Common myeloid progenitor, CD34-positive (primary cell): ENCODE results near the gene SFXN5.

Source experiments
- CTCF ChIA-PET: fragments of 350-600 bp; sonication (Branson Sonifier 250); formaldehyde crosslinking; loops from one replicate; lab custom pipeline; 2021; ENCODE audit warnings: antibody characterized with exemption; lab: Charles Lee
- POLR2A ChIA-PET: fragments of 350-600 bp; sonication (Branson Sonifier 250); formaldehyde crosslinking; loops from one replicate; lab custom pipeline; 2021; ENCODE audit warnings: antibody characterized with exemption; lab: Charles Lee
- DNase-seq, 3 donors: peaks; one replicate each; pipeline versions ENCODE4 v3.0.0 to v3.0.0-alpha.2; 2013
- H3K27ac ChIP-seq, 2 experiments: 1 replicate in 1 of 2; 2 replicates in 1 of 2; pipeline ENCODE4 v1.7.0; 2013; ENCODE audit warnings: inconsistent platforms in 2 of 2, low read length in 2 of 2, mild to moderate bottlenecking in 2 of 2, low read depth in 1 of 2, moderate library complexity in 1 of 2; ENCODE audit not compliant: severe bottlenecking in 2 of 2, insufficient read depth in 1 of 2, poor library complexity in 1 of 2
- H3K27me3 ChIP-seq, 5 experiments: replicated peaks in 2 of 5; 1 replicate in 3 of 5; 2 replicates in 2 of 5; pipeline versions ENCODE4 v1.6.1 to v1.7.0; 2013; ENCODE audit warnings: low read length in 4 of 5, mild to moderate bottlenecking in 2 of 5, moderate library complexity in 2 of 5, inconsistent platforms in 1 of 5; ENCODE audit not compliant: insufficient read depth in 5 of 5, control insufficient read depth in 4 of 5
- H3K36me3 ChIP-seq, 4 experiments: 1 replicate in 2 of 4; 2 replicates in 2 of 4; pipeline versions ENCODE4 v1.6.1 to v1.7.0; 2013; ENCODE audit warnings: low read length in 3 of 4, control low read depth in 1 of 4, mild to moderate bottlenecking in 1 of 4; ENCODE audit not compliant: control insufficient read depth in 4 of 4, insufficient read depth in 4 of 4
- H3K4me1 ChIP-seq, 4 experiments: 1 replicate in 3 of 4; 2 replicates in 1 of 4; pipeline versions ENCODE4 v1.6.1 to v1.7.1; 2013; ENCODE audit warnings: low read length in 3 of 4, mild to moderate bottlenecking in 3 of 4, control low read depth in 1 of 4, inconsistent platforms in 1 of 4, moderate library complexity in 1 of 4; ENCODE audit not compliant: control insufficient read depth in 4 of 4, insufficient read depth in 4 of 4; ENCODE audit errors: control extremely low read depth in 1 of 4
- H3K4me3 ChIP-seq, 7 experiments: 1 replicate in 4 of 7; 2 replicates in 3 of 7; pipeline versions ENCODE4 v1.5.1 to v1.7.0; 2013; ENCODE audit warnings: mild to moderate bottlenecking in 7 of 7, low read length in 6 of 7, moderate library complexity in 6 of 7, inconsistent platforms in 2 of 7, low read depth in 2 of 7, control low read depth in 1 of 7; ENCODE audit not compliant: insufficient read depth in 4 of 7, control insufficient read depth in 1 of 7; ENCODE audit errors: extremely low read depth in 1 of 7
- H3K9me3 ChIP-seq, 5 experiments: 1 replicate in 4 of 5; 2 replicates in 1 of 5; pipeline versions ENCODE4 v1.6.1 to v1.7.1; 2013; ENCODE audit warnings: low read length in 4 of 5, mild to moderate bottlenecking in 2 of 5, inconsistent platforms in 1 of 5, low read depth in 1 of 5, moderate library complexity in 1 of 5; ENCODE audit not compliant: control insufficient read depth in 4 of 5, insufficient read depth in 2 of 5; ENCODE audit errors: control extremely low read depth in 1 of 5
- WGBS: methylation state at CpG from one replicate; pipeline ENCODE4 v1.1.5; 2013; ENCODE audit not compliant: insufficient coverage; 5-methylcytosine and 5-hydroxymethylcytosine counted together

The SFXN5 gene

GRCh38 chr2:72935611-72935957 is 135.9 kb downstream of the SFXN5 start:
- no peak for DNase-seq
- no peaks in the 10 kb centered on the region for H3K9me3 ChIP-seq
- H3K27ac ChIP-seq = no peak overlapping the region
- H3K4me1 ChIP-seq = no peaks in the 10 kb centered on the region
- ChIA-PET POLR2A (no interaction called here), CTCF (interaction anchor here (1.0 to 3.1 kb wide), 2 partner anchors 8 to 42 kb away, joined by 3 to 20 read pairs; no protein-coding TSS in a partner anchor)
- no peak overlapping the region for H3K4me3 ChIP-seq
- peaks cover 0 to 23% (median 2%) of the 10 kb centered on the region in 5 experiments for H3K27me3 ChIP-seq
- no peaks in the 10 kb centered on the region for H3K36me3 ChIP-seq
- WGBS = 93% methylated on average over 2 of the region's 2 CpGs

GRCh38 chr2:72934683-72935610 is 136.6 kb downstream of the SFXN5 start:
- Histone ChIP-seq H3K4me3 (no peak overlapping the region), H3K27me3 (peaks cover 0 to 28% (median 3%) of the 10 kb centered on the region in 5 experiments), H3K27ac (no peak overlapping the region), H3K4me1 (no peaks in the 10 kb centered on the region), H3K9me3 (no peaks in the 10 kb centered on the region), H3K36me3 (no peaks in the 10 kb centered on the region)
- ChIA-PET CTCF (interaction anchor here (1.0 to 3.1 kb wide), 2 partner anchors 8 to 41 kb away, joined by 3 to 20 read pairs; no protein-coding TSS in a partner anchor), POLR2A (no interaction called here)
- 90% methylated on average over 14 of the region's 14 CpGs for WGBS
- DNase-seq = no peak

GRCh38 chr2:72933646-72934151 is 137.8 kb downstream of the SFXN5 start:
- WGBS = 95% methylated on average over 11 of the region's 12 CpGs
- POLR2A ChIA-PET = no interaction called here

GRCh38 chr2:72933207-72933606 is 138.3 kb downstream of the SFXN5 start:
- 100% methylated on average over 3 of the region's 5 CpGs for WGBS
- ChIA-PET POLR2A (no interaction called here), CTCF (interaction anchor here (1.0 to 3.1 kb wide), 3 partner anchors 16 to 53 kb away, joined by 3 to 20 read pairs (median 3); partner anchors contain the start of gene EMX1)
- no peaks in the 10 kb centered on the region for H3K4me1 ChIP-seq
- no peak overlapping the region for H3K4me3 ChIP-seq
- H3K27me3 ChIP-seq = peaks cover 5 to 46% (median 18%) of the 10 kb centered on the region in 5 experiments
- H3K36me3 ChIP-seq = no peaks in the 10 kb centered on the region
- no peak for DNase-seq
- no peak overlapping the region for H3K27ac ChIP-seq
- H3K9me3 ChIP-seq = no peaks in the 10 kb centered on the region

More at GRCh38 chr2:72933646-72934151, 137.8 kb downstream of the SFXN5 start:
- H3K36me3 ChIP-seq = no peaks in the 10 kb centered on the region
- CTCF ChIA-PET = interaction anchor here (1.0 to 3.1 kb wide), 2 partner anchors 17 to 40 kb away, joined by 3 to 20 read pairs; partner anchors contain the start of gene EMX1
- no peaks in the 10 kb centered on the region for H3K4me1 ChIP-seq
- H3K9me3 ChIP-seq = no peaks in the 10 kb centered on the region
- H3K4me3 ChIP-seq = no peak overlapping the region
- H3K27ac ChIP-seq = no peak overlapping the region
- DNase-seq = no peak
- H3K27me3 ChIP-seq = peaks cover 4 to 41% (median 15%) of the 10 kb centered on the region in 5 experiments

GRCh38 chr2:72932805-72933204 is 138.7 kb downstream of the SFXN5 start:
- H3K27me3 ChIP-seq = peaks cover 7 to 50% (median 20%) of the 10 kb centered on the region in 5 experiments
- H3K9me3 ChIP-seq = no peaks in the 10 kb centered on the region
- H3K4me1 ChIP-seq = no peaks in the 10 kb centered on the region
- no peak overlapping the region for H3K4me3 ChIP-seq
- no peak for DNase-seq
- POLR2A ChIA-PET = no interaction called here
- H3K36me3 ChIP-seq = no peaks in the 10 kb centered on the region
- WGBS = 100% methylated on average over 3 of the region's 4 CpGs
- no peak overlapping the region for H3K27ac ChIP-seq
- CTCF ChIA-PET = interaction anchor here (1.0 to 3.1 kb wide), 3 partner anchors 10 to 53 kb away, joined by 3 to 20 read pairs (median 3); no protein-coding TSS in a partner anchor

- Histone ChIP-seq H3K4me1 (no peaks in the 10 kb centered on the region), H3K36me3 (no peaks in the 10 kb centered on the region), H3K4me3 (no peak overlapping the region), H3K9me3 (no peaks in the 10 kb centered on the region), H3K27me3 (peaks cover 13 to 56% (median 23%) of the 10 kb centered on the region in 5 experiments), H3K27ac (no peak overlapping the region)
- ChIA-PET POLR2A (no interaction called here), CTCF (interaction anchor here (1.0 kb wide), 2 partner anchors 9 to 52 kb away, joined by 3 read pairs; no protein-coding TSS in a partner anchor)
- 41% methylated on average over 4 of the region's 5 CpGs for WGBS
- peak in 2 of 3 donors; percentile 59 to 65 for DNase-seq
These were observed 139.3 kb downstream of the SFXN5 start for GRCh38 chr2:72932045-72932740.
